H1 (cell line): ENCODE data around the gene LGALS12. TPM values are rescaled to one million over a fixed set of nuclear protein-coding genes. Genes with fewer than 3 reads are reported as not detected.

Experiments
- CTCF ChIA-PET: fragments of 300-600 bp; sonication (Branson Sonifier 250); formaldehyde crosslinking; loops from one replicate; lab custom pipeline; 2021; ENCODE audit not compliant: partially characterized antibody; lab: Charles Lee
- POLR2A ChIA-PET: fragments of 300-600 bp; sonication (Branson Sonifier 250); formaldehyde crosslinking; loops from one replicate; lab custom pipeline; 2021; ENCODE audit warnings: inconsistent platforms; ENCODE audit not compliant: partially characterized antibody; lab: Charles Lee
- DNase-seq, 2 experiments: peaks; one replicate each; pipeline versions ENCODE4 v3.0.0 to v3.0.0-alpha.2; 2010 to 2022; ENCODE audit warnings: low spot score in 2 of 2, low read depth in 1 of 2, mixed read lengths in 1 of 2
- FAIRE-seq: peaks from 2 replicates; lab custom pipeline; 2011; peaks lifted over from hg19 to GRCh38; lab: Jason Lieb, UNC
- H2AFZ ChIP-seq: 2 replicates; pipeline ENCODE4 v1.8.1; 2012; ENCODE audit warnings: low read length, inconsistent platforms
- H2AK5ac ChIP-seq: 2 replicates; pipeline ENCODE4 v1.6.1; 2013; ENCODE audit warnings: low read depth, low read length
- H2BK120ac ChIP-seq: replicated peaks from 2 replicates; pipeline ENCODE3; 2013; ENCODE audit warnings: low read depth, low read length, inconsistent platforms
- H2BK12ac ChIP-seq: 2 replicates; pipeline ENCODE4 v1.6.1; 2013; ENCODE audit warnings: low read depth, low read length
- H2BK15ac ChIP-seq: 2 replicates; pipeline ENCODE4 v1.6.1; 2013; ENCODE audit warnings: low read length
- H2BK20ac ChIP-seq: 2 replicates; pipeline ENCODE4 v1.6.1; 2013; ENCODE audit warnings: low read length
- H2BK5ac ChIP-seq: 2 replicates; pipeline ENCODE4 v1.6.1; 2013; ENCODE audit warnings: low read depth, low read length
- H3K14ac ChIP-seq: 2 replicates; pipeline ENCODE4 v1.6.1; 2013; ENCODE audit warnings: inconsistent platforms; ENCODE audit not compliant: insufficient read length
- H3K18ac ChIP-seq: 2 replicates; pipeline ENCODE4 v1.6.1; 2013; ENCODE audit warnings: low read length; ENCODE audit errors: extremely low read depth
- H3K23ac ChIP-seq: 2 replicates; pipeline ENCODE4 v1.6.1; 2013; ENCODE audit warnings: inconsistent platforms; ENCODE audit not compliant: insufficient read length
- H3K23me2 ChIP-seq: 2 replicates; pipeline ENCODE4 v1.6.1; 2013; ENCODE audit warnings: low read depth, low read length
- H3K27ac ChIP-seq: 2 replicates; pipeline ENCODE4 v1.6.1; 2011; ENCODE audit warnings: low read depth, low read length, inconsistent platforms
- H3K27me3 ChIP-seq, 4 experiments: replicated peaks in 1 of 4; 1 replicate in 1 of 4; 2 replicates in 3 of 4; pipeline versions ENCODE4 v1.6.1 to v1.8.1; 2011 to 2013; ENCODE audit warnings: low read length in 3 of 4, mild to moderate bottlenecking in 3 of 4, inconsistent platforms in 2 of 4, mixed read lengths in 2 of 4, moderate library complexity in 1 of 4; ENCODE audit not compliant: control insufficient read depth in 3 of 4, insufficient read depth in 3 of 4; ENCODE audit errors: extremely low read depth in 1 of 4
- H3K36me3 ChIP-seq, 4 experiments: 2 replicates each; pipeline versions ENCODE4 v1.6.1 to v1.8.1; 2011 to 2013; ENCODE audit warnings: mild to moderate bottlenecking in 4 of 4, low read length in 3 of 4, moderate library complexity in 2 of 4, control low read depth in 1 of 4, inconsistent platforms in 1 of 4; ENCODE audit not compliant: insufficient read depth in 4 of 4, control insufficient read depth in 2 of 4
- H3K4ac ChIP-seq: replicated peaks from 2 replicates; pipeline ENCODE3; 2013; ENCODE audit warnings: low read length, low read depth, mixed read lengths, inconsistent platforms; ENCODE audit not compliant: insufficient read length
- H3K4me1 ChIP-seq, 4 experiments: replicated peaks in 1 of 4; 1 replicate in 1 of 4; 2 replicates in 3 of 4; pipeline versions ENCODE4 v1.6.1 to v1.8.1; 2011 to 2013; ENCODE audit warnings: low read length in 3 of 4, inconsistent platforms in 2 of 4, mixed read lengths in 1 of 4; ENCODE audit not compliant: insufficient read depth in 4 of 4, control insufficient read depth in 3 of 4
- H3K4me2 ChIP-seq, 2 experiments: 2 replicates each; pipeline versions ENCODE4 v1.6.1 to v1.8.1; 2011 to 2013; ENCODE audit warnings: low read depth in 2 of 2, low read length in 2 of 2, control low read depth in 1 of 2, inconsistent platforms in 1 of 2, mild to moderate bottlenecking in 1 of 2; ENCODE audit not compliant: insufficient read depth in 1 of 2
- H3K4me3 ChIP-seq, 4 experiments: fragments of 200-600, 300-600 bp in 1 of 4; sonication (generic), shearing (Covaris generic), sonication (Bioruptor Twin) in 1 of 4; 2 replicates each; pipeline versions ENCODE4 v1.5.1 to v1.8.1; 2011 to 2016; ENCODE audit warnings: low read length in 4 of 4, low read depth in 3 of 4, control low read depth in 2 of 4, inconsistent platforms in 2 of 4, mild to moderate bottlenecking in 2 of 4, mixed read lengths in 1 of 4, moderate library complexity in 1 of 4; ENCODE audit not compliant: insufficient read depth in 2 of 4; ENCODE audit errors: extremely low read depth in 1 of 4
- H3K56ac ChIP-seq: replicated peaks from 2 replicates; pipeline ENCODE3; 2013; ENCODE audit warnings: low read depth, mild to moderate bottlenecking, mixed read lengths, low read length, inconsistent platforms; ENCODE audit not compliant: insufficient read length
- H3K79me1 ChIP-seq: 2 replicates; pipeline ENCODE4 v1.6.1; 2013; ENCODE audit warnings: low read depth, low read length, control low read depth
- H3K79me2 ChIP-seq, 2 experiments: 2 replicates each; pipeline versions ENCODE4 v1.6.1 to v1.8.1; 2012 to 2013; ENCODE audit warnings: low read length in 2 of 2, mild to moderate bottlenecking in 2 of 2, inconsistent platforms in 1 of 2; ENCODE audit not compliant: insufficient read depth in 2 of 2, control insufficient read depth in 1 of 2
- H3K9ac ChIP-seq, 4 experiments: replicated peaks in 1 of 4; 1 replicate in 1 of 4; 2 replicates in 3 of 4; pipeline versions ENCODE4 v1.6.1 to v1.8.1; 2011 to 2013; ENCODE audit warnings: low read depth in 3 of 4, low read length in 3 of 4, control low read depth in 2 of 4, mild to moderate bottlenecking in 2 of 4, moderate library complexity in 2 of 4, inconsistent platforms in 1 of 4; ENCODE audit errors: extremely low read depth in 1 of 4
- H3K9me3 ChIP-seq, 2 experiments: 2 replicates each; pipeline versions ENCODE4 v1.6.1 to v1.8.1; 2012 to 2013; ENCODE audit warnings: mild to moderate bottlenecking in 2 of 2, moderate library complexity in 2 of 2, control low read depth in 1 of 2, inconsistent platforms in 1 of 2, low read depth in 1 of 2, low read length in 1 of 2, mixed read lengths in 1 of 2; ENCODE audit not compliant: insufficient read depth in 2 of 2
- H4K20me1 ChIP-seq, 2 experiments: replicated peaks in 1 of 2; 2 replicates each; pipeline versions ENCODE3 to v1.8.1; 2011 to 2013; ENCODE audit warnings: inconsistent platforms in 2 of 2, low read length in 2 of 2, mild to moderate bottlenecking in 1 of 2; ENCODE audit not compliant: insufficient read depth in 2 of 2, control insufficient read depth in 1 of 2
- H4K5ac ChIP-seq: 2 replicates; pipeline ENCODE4 v1.6.1; 2013; ENCODE audit warnings: low read length, low read depth, mixed read lengths, inconsistent platforms; ENCODE audit not compliant: insufficient read length
- H4K8ac ChIP-seq: 2 replicates; pipeline ENCODE4 v1.8.0; 2013; ENCODE audit warnings: mild to moderate bottlenecking, moderate library complexity, low read length, inconsistent platforms; ENCODE audit not compliant: insufficient read depth; ENCODE audit errors: extremely low read depth
- H4K91ac ChIP-seq: replicated peaks from 2 replicates; pipeline ENCODE3; 2013; ENCODE audit warnings: low read length, mixed read lengths, inconsistent platforms; ENCODE audit not compliant: insufficient read length
- NRF1 ChIP-seq: IDR thresholded peaks from 2 replicates; pipeline ENCODE4 v1.6.1; 2011; ENCODE audit warnings: mild to moderate bottlenecking, low read depth, low read length, improper control_type of control experiment
- POLR2A ChIP-seq, 2 experiments: IDR thresholded peaks; 1 replicate in 1 of 2; 2 replicates in 1 of 2; pipeline ENCODE4 v1.6.1; 2011; ENCODE audit warnings: low read depth in 2 of 2, low read length in 2 of 2, mild to moderate bottlenecking in 2 of 2; ENCODE audit errors: control extremely low read depth in 1 of 2
- RFX5 ChIP-seq: IDR thresholded peaks from 2 replicates; pipeline ENCODE4 v1.6.1; 2011; ENCODE audit warnings: low read depth, low read length, improper control_type of control experiment, borderline replicate concordance
- RXRA ChIP-seq: IDR thresholded peaks from 2 replicates; pipeline ENCODE4 v1.6.1; 2011; ENCODE audit warnings: low read depth, mild to moderate bottlenecking, low read length, moderate library complexity; ENCODE audit not compliant: insufficient read depth
- ZNF274 ChIP-seq: IDR thresholded peaks from 2 replicates; pipeline ENCODE4 v1.7.0; 2012; ENCODE audit warnings: low read length, borderline replicate concordance; ENCODE audit errors: extremely low read depth
- polyA plus RNA-seq, 7 experiments: library from polyadenylated mRNA; depleted of rRNA in 3 of 7; stranded (reverse) in 5 of 7; unstranded in 2 of 7; fragments of >200 nt in 5 of 7; fragments of 200-250 nt in 2 of 7; gene quantifications; 1 replicate in 5 of 7; 2 replicates in 1 of 7; 4 replicates in 1 of 7; pipeline versions ENCODE4 v1.2.1 to v1.2.3, GENCODE V29; 2011 to 2013; ENCODE audit warnings: missing spikeins in 2 of 7, mixed read lengths in 2 of 7
- total RNA-seq: library from RNA; stranded (reverse); fragmentation: NEBNext Ultra II Directional; extraction: Animal tissue kit (Norgen Biotek cat#: 25700); gene quantifications from 2 replicates; pipeline ENCODE4 v1.2.1, GENCODE V29; 2021
- TF ChIP-seq, protein P1 (sequence below): IDR thresholded peaks from 2 replicates; pipeline ENCODE4 v1.6.1; 2012; ENCODE audit warnings: low read length, inconsistent platforms

LGALS12 gene
- total and polyA plus RNA-seq, 2 of the 8 experiments (the other 6 are each of a cell fraction or from before 2014, with no cell fraction given), result 1.6 to 2.9 TPM

- Histone ChIP-seq H2BK20ac (no peak overlapping the region), H4K8ac (no peak overlapping the region), H4K91ac (no peak overlapping the region), H3K14ac (no peak overlapping the region), H3K79me2 (no peaks in the 10 kb centered on the region), H4K5ac (no peak overlapping the region), H3K18ac (no peak overlapping the region), H3K9ac (no peak overlapping the region), H2BK15ac (no peak overlapping the region), H3K23ac (no peak overlapping the region), H3K27me3 (no peaks in the 10 kb centered on the region), H2BK120ac (no peak overlapping the region), H3K4me3 (no peak overlapping the region), H3K4me2 (no peak overlapping the region), H3K79me1 (no peaks in the 10 kb centered on the region; the same call in 1 of the 2 replicates), H2BK12ac (no peak overlapping the region), H2AFZ (no peak overlapping the region), H2AK5ac (no peak overlapping the region), H4K20me1 (no peaks in the 10 kb centered on the region), H3K27ac (no peak overlapping the region), H3K9me3 (peaks cover 11 to 14% of the 10 kb centered on the region in 2 experiments), H3K4me1 (peaks cover 0 to 5% (median 2%) of the 10 kb centered on the region in 4 experiments; a peak in 2 of 7 replicates), H3K4ac (no peak overlapping the region), H3K36me3 (peaks cover 0 to 8% (median 0%) of the 10 kb centered on the region in 4 experiments; a peak in 1 of 8 replicates), H2BK5ac (no peak overlapping the region), H3K56ac (no peak overlapping the region), H3K23me2 (no peaks in the 10 kb centered on the region)
- ChIA-PET CTCF (no interaction called here), POLR2A (no interaction called here)
- FAIRE-seq (no peak), DNase-seq (no peak)
- TF ChIP-seq POLR2A (IDR thresholded peaks at IDR 0.05; ENCODE audit: control extremely low read depth in 1 of 2, low read depth in 2 of 2, low read length in 2 of 2) (no peak), RXRA (no peak), ZNF274 (no peak), RFX5 (no peak), NRF1 (no peak)
- TF ChIP-seq, protein P1, sequence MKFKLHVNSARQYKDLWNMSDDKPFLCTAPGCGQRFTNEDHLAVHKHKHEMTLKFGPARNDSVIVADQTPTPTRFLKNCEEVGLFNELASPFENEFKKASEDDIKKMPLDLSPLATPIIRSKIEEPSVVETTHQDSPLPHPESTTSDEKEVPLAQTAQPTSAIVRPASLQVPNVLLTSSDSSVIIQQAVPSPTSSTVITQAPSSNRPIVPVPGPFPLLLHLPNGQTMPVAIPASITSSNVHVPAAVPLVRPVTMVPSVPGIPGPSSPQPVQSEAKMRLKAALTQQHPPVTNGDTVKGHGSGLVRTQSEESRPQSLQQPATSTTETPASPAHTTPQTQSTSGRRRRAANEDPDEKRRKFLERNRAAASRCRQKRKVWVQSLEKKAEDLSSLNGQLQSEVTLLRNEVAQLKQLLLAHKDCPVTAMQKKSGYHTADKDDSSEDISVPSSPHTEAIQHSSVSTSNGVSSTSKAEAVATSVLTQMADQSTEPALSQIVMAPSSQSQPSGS, result no peak
Measured at GRCh38 chr11:63476618-63477017, 29.3 kb upstream of the LGALS12 start.
